ENCODE measurements around the gene RRAS.

Gene RRAS

GRCh38 chr19:49657493-49658138 is 17.7 kb upstream of the RRAS start:
- H3K9ac ChIP-seq (ENCODE audit: low read depth, low read length) = no peak overlapping the region
- no peaks in the 10 kb centered on the region for H3K27me3 ChIP-seq (ENCODE audit: control insufficient read depth, insufficient read depth, low read length)
- H3K4me3 ChIP-seq (ENCODE audit: low read depth, low read length) = no peak overlapping the region
- H3K36me3 ChIP-seq (ENCODE audit: control insufficient read depth, insufficient read depth, low read length) = peaks cover 80% of the 10 kb centered on the region
- peaks cover 3% of the 10 kb centered on the region for H3K4me1 ChIP-seq (ENCODE audit: control insufficient read depth, insufficient read depth, low read length)
- peaks cover 2% of the 10 kb centered on the region for H3K9me3 ChIP-seq (ENCODE audit: control insufficient read depth, insufficient read depth, low read length)

GRCh38 chr19:49656456-49657109 is 16.6 kb upstream of the RRAS start:
- H3K4me3 ChIP-seq (ENCODE audit: low read depth, low read length) = no peak overlapping the region
- H3K4me1 ChIP-seq (ENCODE audit: control insufficient read depth, insufficient read depth, low read length) = peaks cover 3% of the 10 kb centered on the region
- no peak overlapping the region for H3K9ac ChIP-seq (ENCODE audit: low read depth, low read length)
- H3K9me3 ChIP-seq (ENCODE audit: control insufficient read depth, insufficient read depth, low read length) = peaks cover 2% of the 10 kb centered on the region
- no peaks in the 10 kb centered on the region for H3K27me3 ChIP-seq (ENCODE audit: control insufficient read depth, insufficient read depth, low read length)
- peaks cover 75% of the 10 kb centered on the region for H3K36me3 ChIP-seq (ENCODE audit: control insufficient read depth, insufficient read depth, low read length)

GRCh38 chr19:49655570-49656455 is 15.9 kb upstream of the RRAS start:
- Histone ChIP-seq H3K4me3 (ENCODE audit: low read depth, low read length) (no peak overlapping the region), H3K27me3 (ENCODE audit: control insufficient read depth, insufficient read depth, low read length) (no peaks in the 10 kb centered on the region), H3K36me3 (ENCODE audit: control insufficient read depth, insufficient read depth, low read length) (peaks cover 76% of the 10 kb centered on the region), H3K4me1 (ENCODE audit: control insufficient read depth, insufficient read depth, low read length) (peaks cover 3% of the 10 kb centered on the region), H3K9ac (ENCODE audit: low read depth, low read length) (no peak overlapping the region), H3K9me3 (ENCODE audit: control insufficient read depth, insufficient read depth, low read length) (peaks cover 2% of the 10 kb centered on the region)

GRCh38 chr19:49654581-49654980 is 14.6 kb upstream of the RRAS start:
- Histone ChIP-seq H3K4me3 (ENCODE audit: low read depth, low read length) (no peak overlapping the region), H3K36me3 (ENCODE audit: control insufficient read depth, insufficient read depth, low read length) (peaks cover 75% of the 10 kb centered on the region), H3K4me1 (ENCODE audit: control insufficient read depth, insufficient read depth, low read length) (peaks cover 3% of the 10 kb centered on the region), H3K9me3 (ENCODE audit: control insufficient read depth, insufficient read depth, low read length) (no peaks in the 10 kb centered on the region), H3K27me3 (ENCODE audit: control insufficient read depth, insufficient read depth, low read length) (no peaks in the 10 kb centered on the region), H3K9ac (ENCODE audit: low read depth, low read length) (no peak overlapping the region)

GRCh38 chr19:49653466-49653806 is 13.5 kb upstream of the RRAS start:
- H3K4me3 ChIP-seq (ENCODE audit: low read depth, low read length) = no peak overlapping the region
- no peaks in the 10 kb centered on the region for H3K9me3 ChIP-seq (ENCODE audit: control insufficient read depth, insufficient read depth, low read length)
- peaks cover 3% of the 10 kb centered on the region for H3K4me1 ChIP-seq (ENCODE audit: control insufficient read depth, insufficient read depth, low read length)
- no peak overlapping the region for H3K9ac ChIP-seq (ENCODE audit: low read depth, low read length)
- no peaks in the 10 kb centered on the region for H3K27me3 ChIP-seq (ENCODE audit: control insufficient read depth, insufficient read depth, low read length)
- H3K36me3 ChIP-seq (ENCODE audit: control insufficient read depth, insufficient read depth, low read length) = peaks cover 70% of the 10 kb centered on the region

- H3K9ac ChIP-seq (ENCODE audit: low read depth, low read length) = no peak overlapping the region
- H3K9me3 ChIP-seq (ENCODE audit: control insufficient read depth, insufficient read depth, low read length) = no peaks in the 10 kb centered on the region
- H3K4me1 ChIP-seq (ENCODE audit: control insufficient read depth, insufficient read depth, low read length) = peaks cover 3% of the 10 kb centered on the region
- H3K4me3 ChIP-seq (ENCODE audit: low read depth, low read length) = no peak overlapping the region
- H3K36me3 ChIP-seq (ENCODE audit: control insufficient read depth, insufficient read depth, low read length) = peaks cover 66% of the 10 kb centered on the region
- no peaks in the 10 kb centered on the region for H3K27me3 ChIP-seq (ENCODE audit: control insufficient read depth, insufficient read depth, low read length)
These were observed 12.9 kb upstream of the RRAS start for GRCh38 chr19:49652551-49653465.

- H3K4me3 ChIP-seq (ENCODE audit: low read depth, low read length) = no peak overlapping the region
- H3K36me3 ChIP-seq (ENCODE audit: control insufficient read depth, insufficient read depth, low read length) = peaks cover 64% of the 10 kb centered on the region
- no peaks in the 10 kb centered on the region for H3K9me3 ChIP-seq (ENCODE audit: control insufficient read depth, insufficient read depth, low read length)
- peaks cover 3% of the 10 kb centered on the region for H3K4me1 ChIP-seq (ENCODE audit: control insufficient read depth, insufficient read depth, low read length)
- no peak overlapping the region for H3K9ac ChIP-seq (ENCODE audit: low read depth, low read length)
- no peaks in the 10 kb centered on the region for H3K27me3 ChIP-seq (ENCODE audit: control insufficient read depth, insufficient read depth, low read length)
These were observed 12.0 kb upstream of the RRAS start for GRCh38 chr19:49651820-49652550.

- Histone ChIP-seq H3K9ac (ENCODE audit: low read depth, low read length) (no peak overlapping the region), H3K36me3 (ENCODE audit: control insufficient read depth, insufficient read depth, low read length) (peaks cover 67% of the 10 kb centered on the region), H3K4me3 (ENCODE audit: low read depth, low read length) (no peak overlapping the region), H3K4me1 (ENCODE audit: control insufficient read depth, insufficient read depth, low read length) (no peaks in the 10 kb centered on the region), H3K27me3 (ENCODE audit: control insufficient read depth, insufficient read depth, low read length) (no peaks in the 10 kb centered on the region), H3K9me3 (ENCODE audit: control insufficient read depth, insufficient read depth, low read length) (no peaks in the 10 kb centered on the region)
These were observed 11.3 kb upstream of the RRAS start for GRCh38 chr19:49651029-49651819.

- H3K4me1 ChIP-seq (ENCODE audit: control insufficient read depth, insufficient read depth, low read length) = peaks cover 5% of the 10 kb centered on the region
- H3K9ac ChIP-seq (ENCODE audit: low read depth, low read length) = no peak overlapping the region
- H3K27me3 ChIP-seq (ENCODE audit: control insufficient read depth, insufficient read depth, low read length) = no peaks in the 10 kb centered on the region
- H3K4me3 ChIP-seq (ENCODE audit: low read depth, low read length) = no peak overlapping the region
- peaks cover 44% of the 10 kb centered on the region for H3K36me3 ChIP-seq (ENCODE audit: control insufficient read depth, insufficient read depth, low read length)
- no peaks in the 10 kb centered on the region for H3K9me3 ChIP-seq (ENCODE audit: control insufficient read depth, insufficient read depth, low read length)
These were observed 6.6 kb upstream of the RRAS start for GRCh38 chr19:49646586-49646985.

- Histone ChIP-seq H3K9me3 (ENCODE audit: control insufficient read depth, insufficient read depth, low read length) (no peaks in the 10 kb centered on the region), H3K36me3 (ENCODE audit: control insufficient read depth, insufficient read depth, low read length) (peaks cover 38% of the 10 kb centered on the region)
These were observed 6.1 kb upstream of the RRAS start for GRCh38 chr19:49645995-49646394.

More at GRCh38 chr19:49645995-49646394, 6.1 kb upstream of the RRAS start:
- Histone ChIP-seq H3K4me3 (ENCODE audit: low read depth, low read length) (no peak overlapping the region), H3K9ac (ENCODE audit: low read depth, low read length) (no peak overlapping the region), H3K27me3 (ENCODE audit: control insufficient read depth, insufficient read depth, low read length) (no peaks in the 10 kb centered on the region), H3K4me1 (ENCODE audit: control insufficient read depth, insufficient read depth, low read length) (peaks cover 5% of the 10 kb centered on the region)
